Parathyroid adenoma (tissue), 2 donors: ENCODE data around the gene TNFAIP6.

Experiments
- H2AFZ ChIP-seq: fragments of 300-600 bp; sonication (generic); one replicate; pipeline ENCODE4 v1.7.0; 2017; ENCODE audit warnings: antibody characterized with exemption, mild to moderate bottlenecking
- H3K27ac ChIP-seq: fragments of 300-600 bp; sonication (generic); one replicate; pipeline ENCODE4 v1.7.0; 2017
- H3K27me3 ChIP-seq: fragments of 300-600 bp; sonication (generic); one replicate; pipeline ENCODE4 v1.7.0; 2017; ENCODE audit warnings: low read length; ENCODE audit not compliant: control insufficient read depth, insufficient read depth
- H3K36me3 ChIP-seq: fragments of 300-600 bp; sonication (generic); one replicate; pipeline ENCODE4 v1.7.0; 2017; ENCODE audit warnings: low read length; ENCODE audit not compliant: control insufficient read depth, insufficient read depth
- H3K4me1 ChIP-seq: fragments of 300-600 bp; sonication (generic); one replicate; pipeline ENCODE4 v1.7.0; 2017; ENCODE audit warnings: control low read depth
- H3K4me2 ChIP-seq: fragments of 300-600 bp; sonication (generic); one replicate; pipeline ENCODE4 v1.7.0; 2017; ENCODE audit warnings: low read length
- H3K4me3 ChIP-seq: fragments of 300-600 bp; sonication (generic); one replicate; pipeline ENCODE4 v1.7.0; 2017; ENCODE audit warnings: low read depth, low read length
- H3K79me2 ChIP-seq: fragments of 300-600 bp; sonication (generic); one replicate; pipeline ENCODE4 v1.7.0; 2017; ENCODE audit warnings: control low read depth
- H3K9ac ChIP-seq: fragments of 300-600 bp; sonication (generic); one replicate; pipeline ENCODE4 v1.7.0; 2017; ENCODE audit warnings: mild to moderate bottlenecking
- H3K9me3 ChIP-seq: fragments of 300-600 bp; sonication (generic); one replicate; pipeline ENCODE4 v1.7.0; 2017; ENCODE audit warnings: low read length; ENCODE audit not compliant: control insufficient read depth
- CTCF ChIP-seq: fragments of 300-600 bp; sonication (generic); IDR thresholded peaks from one replicate; pipeline ENCODE4 v1.7.0; 2017; ENCODE audit warnings: antibody characterized with exemption, mild to moderate bottlenecking
- donor health status: primary hyperparathyroidism.

The TNFAIP6 gene

GRCh38 chr2:151367571-151367970 is 10.2 kb downstream of the TNFAIP6 start:
- no peak for TF ChIP-seq CTCF
- Histone ChIP-seq H3K4me1 (no peaks in the 10 kb centered on the region), H3K4me2 (no peak overlapping the region), H2AFZ (no peak overlapping the region), H3K27me3 (no peaks in the 10 kb centered on the region), H3K9ac (no peak overlapping the region), H3K9me3 (no peaks in the 10 kb centered on the region), H3K4me3 (no peak overlapping the region), H3K79me2 (no peaks in the 10 kb centered on the region), H3K27ac (no peak overlapping the region), H3K36me3 (no peaks in the 10 kb centered on the region)

GRCh38 chr2:151374436-151374835 is 17.0 kb downstream of the TNFAIP6 start:
- TF ChIP-seq CTCF: no peak
- Histone ChIP-seq H3K9ac (no peak overlapping the region), H3K4me1 (no peaks in the 10 kb centered on the region), H3K9me3 (no peaks in the 10 kb centered on the region), H3K4me2 (no peak overlapping the region), H3K79me2 (no peaks in the 10 kb centered on the region), H3K36me3 (no peaks in the 10 kb centered on the region), H3K4me3 (no peak overlapping the region), H3K27ac (no peak overlapping the region), H3K27me3 (no peaks in the 10 kb centered on the region), H2AFZ (no peak overlapping the region)

- Histone ChIP-seq H3K4me3 (no peak overlapping the region), H3K4me1 (no peaks in the 10 kb centered on the region), H3K36me3 (no peaks in the 10 kb centered on the region), H3K27me3 (no peaks in the 10 kb centered on the region), H3K9me3 (no peaks in the 10 kb centered on the region), H3K79me2 (no peaks in the 10 kb centered on the region), H3K9ac (no peak overlapping the region), H3K27ac (no peak overlapping the region), H2AFZ (no peak overlapping the region), H3K4me2 (no peak overlapping the region)
- TF ChIP-seq CTCF: no peak
These were observed 21.8 kb downstream of the TNFAIP6 start for GRCh38 chr2:151379169-151379568.

GRCh38 chr2:151380580-151381235 is 23.3 kb downstream of the TNFAIP6 start:
- Histone ChIP-seq H3K4me2 (no peak overlapping the region), H3K4me3 (no peak overlapping the region), H2AFZ (peak overlapping the region; percentile 20), H3K9me3 (no peaks in the 10 kb centered on the region), H3K4me1 (no peaks in the 10 kb centered on the region), H3K79me2 (no peaks in the 10 kb centered on the region), H3K36me3 (no peaks in the 10 kb centered on the region), H3K9ac (no peak overlapping the region), H3K27me3 (no peaks in the 10 kb centered on the region), H3K27ac (no peak overlapping the region)
- TF ChIP-seq CTCF: no peak

- H3K9me3 ChIP-seq: no peaks in the 10 kb centered on the region
These were observed 23.9 kb downstream of the TNFAIP6 start for GRCh38 chr2:151381266-151381665.

More at GRCh38 chr2:151381266-151381665, 23.9 kb downstream of the TNFAIP6 start:
- H3K4me2 ChIP-seq: no peak overlapping the region
- H3K9ac ChIP-seq: no peak overlapping the region
- H2AFZ ChIP-seq: no peak overlapping the region
- no peaks in the 10 kb centered on the region for H3K4me1 ChIP-seq
- no peak overlapping the region for H3K4me3 ChIP-seq
- H3K27ac ChIP-seq: no peak overlapping the region
- no peaks in the 10 kb centered on the region for H3K79me2 ChIP-seq
- no peaks in the 10 kb centered on the region for H3K27me3 ChIP-seq
- H3K36me3 ChIP-seq: no peaks in the 10 kb centered on the region
- no peak for TF ChIP-seq CTCF
